Ishikawa (cell line): ENCODE data around the gene ZC3H12C.

ENCODE experiments used
- CREB1 ChIP-seq: IDR thresholded peaks from 2 replicates; pipeline ENCODE4 v1.6.1; 2012; ENCODE audit warnings: low read depth
- EGR1 ChIP-seq: IDR thresholded peaks from 2 replicates; pipeline ENCODE4 v1.6.1; 2012
- EP300 ChIP-seq: IDR thresholded peaks from 2 replicates; pipeline ENCODE4 v1.6.1; 2012; ENCODE audit warnings: borderline replicate concordance
- FOXM1 ChIP-seq: IDR thresholded peaks from 2 replicates; pipeline ENCODE4 v1.6.1; 2012; ENCODE audit warnings: low read depth, borderline replicate concordance
- TAF1 ChIP-seq: IDR thresholded peaks from 2 replicates; pipeline ENCODE4 v1.6.1; 2012; ENCODE audit warnings: low read depth, mild to moderate bottlenecking
- TCF12 ChIP-seq: IDR thresholded peaks from 2 replicates; pipeline ENCODE4 v1.6.1; 2012; ENCODE audit warnings: low read depth
- TEAD4 ChIP-seq: IDR thresholded peaks from 2 replicates; pipeline ENCODE4 v1.6.1; 2012
- YY1 ChIP-seq: IDR thresholded peaks from 2 replicates; pipeline ENCODE4 v1.6.1; 2012; ENCODE audit warnings: low read depth
- ZBTB7A ChIP-seq: IDR thresholded peaks from 2 replicates; pipeline ENCODE4 v1.6.1; 2012; ENCODE audit warnings: low read depth
- TF ChIP-seq, protein P1 (sequence below): IDR thresholded peaks from 2 replicates; pipeline ENCODE4 v1.6.1; 2012; ENCODE audit warnings: low read depth, mild to moderate bottlenecking
- TF ChIP-seq, protein P2 (sequence below): IDR thresholded peaks from 2 replicates; pipeline ENCODE4 v1.6.1; 2012

DNA sequence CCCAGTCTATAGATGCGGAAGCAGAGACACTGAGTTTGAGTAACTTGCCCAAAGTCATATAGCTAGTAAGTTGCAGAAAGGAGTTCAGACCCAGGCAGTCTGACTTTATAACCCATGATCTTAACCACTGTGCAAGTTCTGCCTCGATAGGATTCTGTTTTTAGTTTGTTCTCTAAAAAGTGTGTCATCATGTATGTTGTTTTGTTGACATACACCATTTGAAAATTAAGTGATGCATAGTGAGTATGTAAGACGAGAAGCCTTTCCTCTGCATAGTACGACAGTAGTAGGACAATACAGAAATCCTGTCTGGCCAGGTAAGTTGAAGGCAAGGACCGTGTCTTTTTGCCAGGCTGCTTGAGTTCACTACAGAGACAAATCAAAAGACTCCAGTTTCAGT, 3.3 kb downstream of the ZC3H12C start:
- no peak for TF ChIP-seq TAF1
- TF ChIP-seq CREB1 = no peak
- no peak for TF ChIP-seq EP300
- TF ChIP-seq ZBTB7A = no peak
- TF ChIP-seq, protein P1, sequence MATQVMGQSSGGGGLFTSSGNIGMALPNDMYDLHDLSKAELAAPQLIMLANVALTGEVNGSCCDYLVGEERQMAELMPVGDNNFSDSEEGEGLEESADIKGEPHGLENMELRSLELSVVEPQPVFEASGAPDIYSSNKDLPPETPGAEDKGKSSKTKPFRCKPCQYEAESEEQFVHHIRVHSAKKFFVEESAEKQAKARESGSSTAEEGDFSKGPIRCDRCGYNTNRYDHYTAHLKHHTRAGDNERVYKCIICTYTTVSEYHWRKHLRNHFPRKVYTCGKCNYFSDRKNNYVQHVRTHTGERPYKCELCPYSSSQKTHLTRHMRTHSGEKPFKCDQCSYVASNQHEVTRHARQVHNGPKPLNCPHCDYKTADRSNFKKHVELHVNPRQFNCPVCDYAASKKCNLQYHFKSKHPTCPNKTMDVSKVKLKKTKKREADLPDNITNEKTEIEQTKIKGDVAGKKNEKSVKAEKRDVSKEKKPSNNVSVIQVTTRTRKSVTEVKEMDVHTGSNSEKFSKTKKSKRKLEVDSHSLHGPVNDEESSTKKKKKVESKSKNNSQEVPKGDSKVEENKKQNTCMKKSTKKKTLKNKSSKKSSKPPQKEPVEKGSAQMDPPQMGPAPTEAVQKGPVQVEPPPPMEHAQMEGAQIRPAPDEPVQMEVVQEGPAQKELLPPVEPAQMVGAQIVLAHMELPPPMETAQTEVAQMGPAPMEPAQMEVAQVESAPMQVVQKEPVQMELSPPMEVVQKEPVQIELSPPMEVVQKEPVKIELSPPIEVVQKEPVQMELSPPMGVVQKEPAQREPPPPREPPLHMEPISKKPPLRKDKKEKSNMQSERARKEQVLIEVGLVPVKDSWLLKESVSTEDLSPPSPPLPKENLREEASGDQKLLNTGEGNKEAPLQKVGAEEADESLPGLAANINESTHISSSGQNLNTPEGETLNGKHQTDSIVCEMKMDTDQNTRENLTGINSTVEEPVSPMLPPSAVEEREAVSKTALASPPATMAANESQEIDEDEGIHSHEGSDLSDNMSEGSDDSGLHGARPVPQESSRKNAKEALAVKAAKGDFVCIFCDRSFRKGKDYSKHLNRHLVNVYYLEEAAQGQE = no peak
- TF ChIP-seq YY1 = no peak
- TF ChIP-seq, protein P2, sequence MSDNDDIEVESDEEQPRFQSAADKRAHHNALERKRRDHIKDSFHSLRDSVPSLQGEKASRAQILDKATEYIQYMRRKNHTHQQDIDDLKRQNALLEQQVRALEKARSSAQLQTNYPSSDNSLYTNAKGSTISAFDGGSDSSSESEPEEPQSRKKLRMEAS = no peak
- TF ChIP-seq TEAD4 = no peak
- TF ChIP-seq EGR1 = no peak
- no peak for TF ChIP-seq TCF12
- no peak for TF ChIP-seq FOXM1
